Measurements from ENCODE around the gene AURKAIP1.

AURKAIP1 gene

DNA sequence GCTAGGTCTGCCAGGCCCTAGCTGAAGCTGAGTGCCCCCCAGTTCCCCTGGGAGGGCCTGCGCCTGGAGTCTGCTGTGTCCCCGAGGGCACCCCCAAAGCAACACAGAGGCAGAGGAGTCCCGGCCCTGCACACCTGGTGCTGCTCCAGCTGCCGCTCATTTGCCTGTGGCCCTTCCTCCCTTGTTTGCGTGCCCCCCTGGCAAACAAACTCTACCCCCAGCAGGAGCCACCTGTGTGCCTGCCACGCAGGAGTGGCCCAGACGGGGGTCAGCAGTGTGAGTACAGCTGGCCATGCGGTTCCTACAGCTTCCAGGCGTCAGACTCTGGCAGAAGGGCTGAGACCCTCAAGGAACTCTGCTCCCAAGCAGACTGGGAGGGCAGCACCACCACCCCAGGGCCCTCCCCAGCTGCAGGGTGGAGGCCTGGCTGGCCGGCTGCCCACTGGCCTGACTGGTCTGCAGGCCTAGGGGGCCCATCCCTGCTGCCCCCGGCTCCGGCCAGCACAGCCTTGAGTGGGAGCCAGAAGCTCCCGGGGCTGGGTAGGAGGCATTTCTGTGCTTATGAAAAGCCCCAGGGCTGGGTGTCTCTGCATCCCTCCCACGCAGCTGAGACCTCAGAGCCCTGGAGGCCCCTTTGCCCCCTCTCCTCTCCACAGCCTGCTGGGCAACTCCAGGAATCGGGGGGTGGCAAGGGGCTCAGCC lies 44.5 kb downstream of the AURKAIP1 start:
- peaks cover 7% of the 10 kb centered on the region for H3K79me2 ChIP-seq (ENCODE audit: control insufficient read depth, insufficient read depth, low read length, unreplicated experiment)
- no peak overlapping the region for H2AFZ ChIP-seq (ENCODE audit: low read length, unreplicated experiment)
- no peak overlapping the region for H3K4me3 ChIP-seq (ENCODE audit: low read depth, low read length)
- no peaks in the 10 kb centered on the region for H3K27me3 ChIP-seq (ENCODE audit: insufficient read depth, low read length)
- peaks cover 9% of the 10 kb centered on the region for H3K4me1 ChIP-seq (ENCODE audit: control insufficient read depth, insufficient read depth, low read length, unreplicated experiment)
- no peak overlapping the region for H3K27ac ChIP-seq (ENCODE audit: low read depth, low read length)
- H3K36me3 ChIP-seq (ENCODE audit: insufficient read depth, low read length) = no peaks in the 10 kb centered on the region

- no peaks in the 10 kb centered on the region for H3K36me3 ChIP-seq (ENCODE audit: insufficient read depth, low read length)
- no peak overlapping the region for H2AFZ ChIP-seq (ENCODE audit: low read length, unreplicated experiment)
- peaks cover 10% of the 10 kb centered on the region for H3K4me1 ChIP-seq (ENCODE audit: control insufficient read depth, insufficient read depth, low read length, unreplicated experiment)
- H3K4me3 ChIP-seq (ENCODE audit: low read depth, low read length) = no peak overlapping the region
- H3K79me2 ChIP-seq (ENCODE audit: control insufficient read depth, insufficient read depth, low read length, unreplicated experiment) = peaks cover 15% of the 10 kb centered on the region
- H3K27me3 ChIP-seq (ENCODE audit: insufficient read depth, low read length) = no peaks in the 10 kb centered on the region
- H3K27ac ChIP-seq (ENCODE audit: low read depth, low read length) = no peak overlapping the region
These were observed 45.5 kb downstream of the AURKAIP1 start for GRCh38 chr1:1329304-1330210.

GRCh38 chr1:1328254-1328653 lies 46.8 kb downstream of the AURKAIP1 start:
- Histone ChIP-seq H3K27ac (ENCODE audit: low read depth, low read length) (no peak overlapping the region), H3K4me3 (ENCODE audit: low read depth, low read length) (no peak overlapping the region), H3K4me1 (ENCODE audit: control insufficient read depth, insufficient read depth, low read length, unreplicated experiment) (peaks cover 13% of the 10 kb centered on the region), H2AFZ (ENCODE audit: low read length, unreplicated experiment) (no peak overlapping the region), H3K79me2 (ENCODE audit: control insufficient read depth, insufficient read depth, low read length, unreplicated experiment) (peaks cover 24% of the 10 kb centered on the region), H3K36me3 (ENCODE audit: insufficient read depth, low read length) (no peaks in the 10 kb centered on the region), H3K27me3 (ENCODE audit: insufficient read depth, low read length) (no peaks in the 10 kb centered on the region)

DNA sequence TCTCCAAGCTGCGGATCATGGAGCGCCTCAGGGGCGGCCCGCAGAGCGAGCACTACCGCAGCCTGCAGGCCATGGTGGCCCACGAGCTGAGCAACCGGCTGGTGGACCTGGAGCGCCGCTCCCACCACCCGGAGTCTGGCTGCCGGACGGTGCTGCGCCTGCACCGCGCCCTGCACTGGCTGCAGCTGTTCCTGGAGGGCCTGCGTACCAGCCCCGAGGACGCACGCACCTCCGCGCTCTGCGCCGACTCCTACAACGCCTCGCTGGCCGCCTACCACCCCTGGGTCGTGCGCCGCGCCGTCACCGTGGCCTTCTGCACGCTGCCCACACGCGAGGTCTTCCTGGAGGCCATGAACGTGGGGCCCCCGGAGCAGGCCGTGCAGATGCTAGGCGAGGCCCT lies 47.7 kb downstream of the AURKAIP1 start:
- peaks cover 31% of the 10 kb centered on the region for H3K79me2 ChIP-seq (ENCODE audit: control insufficient read depth, insufficient read depth, low read length, unreplicated experiment)
- peaks cover 19% of the 10 kb centered on the region for H3K4me1 ChIP-seq (ENCODE audit: control insufficient read depth, insufficient read depth, low read length, unreplicated experiment)
- no peak overlapping the region for H2AFZ ChIP-seq (ENCODE audit: low read length, unreplicated experiment)
- no peak overlapping the region for H3K27ac ChIP-seq (ENCODE audit: low read depth, low read length)
- no peaks in the 10 kb centered on the region for H3K36me3 ChIP-seq (ENCODE audit: insufficient read depth, low read length)
- no peak overlapping the region for H3K4me3 ChIP-seq (ENCODE audit: low read depth, low read length)
- no peaks in the 10 kb centered on the region for H3K27me3 ChIP-seq (ENCODE audit: insufficient read depth, low read length)

DNA sequence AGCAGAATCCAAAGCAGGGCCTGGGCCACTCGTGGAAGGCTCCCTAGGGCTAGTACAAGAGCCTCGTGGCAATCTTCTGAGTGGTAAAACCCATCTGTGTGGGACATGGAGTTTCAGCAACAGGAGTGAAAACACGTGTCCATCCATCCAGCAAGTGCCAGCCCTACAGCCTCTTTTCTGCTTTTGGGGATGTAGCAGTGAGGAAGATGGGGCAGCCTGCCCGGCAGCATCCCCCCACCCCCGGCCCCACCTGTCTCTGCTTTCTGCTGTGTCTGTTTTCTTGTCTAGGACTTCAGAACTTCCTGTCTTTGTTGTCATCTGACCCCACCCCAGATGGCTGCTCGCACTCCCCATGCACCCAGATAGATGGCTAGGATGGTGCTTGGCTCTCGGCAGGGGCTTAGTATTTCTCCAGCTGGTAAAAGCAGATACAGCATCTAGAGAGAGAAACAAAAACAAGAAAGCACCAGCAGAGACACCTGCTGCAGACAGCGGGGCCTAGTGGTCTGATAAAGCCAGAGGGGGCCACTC lies 48.9 kb downstream of the AURKAIP1 start:
- Histone ChIP-seq H3K27me3 (ENCODE audit: insufficient read depth, low read length) (no peaks in the 10 kb centered on the region), H3K36me3 (ENCODE audit: insufficient read depth, low read length) (no peaks in the 10 kb centered on the region), H2AFZ (ENCODE audit: low read length, unreplicated experiment) (no peak overlapping the region), H3K4me3 (ENCODE audit: low read depth, low read length) (peak overlapping the region; percentile 95), H3K27ac (ENCODE audit: low read depth, low read length) (no peak overlapping the region), H3K79me2 (ENCODE audit: control insufficient read depth, insufficient read depth, low read length, unreplicated experiment) (peaks cover 43% of the 10 kb centered on the region), H3K4me1 (ENCODE audit: control insufficient read depth, insufficient read depth, low read length, unreplicated experiment) (peaks cover 28% of the 10 kb centered on the region)

DNA sequence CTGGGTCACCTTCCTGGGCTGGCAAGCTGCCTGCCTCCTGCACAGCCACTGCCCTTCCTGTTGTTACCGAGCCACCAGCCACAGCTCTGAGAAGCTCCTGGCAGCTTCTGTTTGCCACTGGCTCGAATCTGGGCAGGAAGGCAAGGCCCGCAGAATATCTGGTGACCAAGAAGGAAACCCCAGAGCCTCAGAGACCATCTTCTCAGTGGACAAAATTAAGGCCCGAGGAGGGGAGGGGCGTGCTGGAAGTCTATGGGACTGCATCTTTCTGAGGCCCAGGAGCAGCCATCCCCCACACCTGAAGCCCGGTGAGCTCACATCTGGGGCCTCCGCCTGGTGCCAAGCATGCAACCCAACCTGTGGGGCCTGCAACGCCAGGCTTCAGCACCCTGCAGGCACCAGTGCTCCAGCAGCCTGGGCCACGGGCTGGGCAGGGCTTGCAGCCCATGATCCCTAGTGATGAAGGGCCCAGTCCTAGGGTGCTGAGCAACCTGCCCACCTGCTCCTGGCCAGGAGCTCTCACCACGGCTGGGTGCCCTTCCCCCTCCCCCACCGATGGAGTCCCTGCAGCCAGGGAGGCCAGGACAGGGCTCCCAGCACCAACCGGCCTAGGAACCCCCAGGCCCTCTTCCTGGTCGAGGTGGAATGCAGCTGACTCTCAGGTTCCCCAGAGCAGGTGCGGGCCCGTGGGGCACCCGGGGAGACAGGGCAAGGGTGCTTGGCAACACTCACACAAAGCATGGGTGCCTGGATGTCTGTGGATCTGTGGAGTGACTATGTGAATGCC lies 49.5 kb downstream of the AURKAIP1 start:
- H3K27me3 ChIP-seq (ENCODE audit: insufficient read depth, low read length) = no peaks in the 10 kb centered on the region
- H3K4me1 ChIP-seq (ENCODE audit: control insufficient read depth, insufficient read depth, low read length, unreplicated experiment) = peaks cover 32% of the 10 kb centered on the region
- peaks cover 49% of the 10 kb centered on the region for H3K79me2 ChIP-seq (ENCODE audit: control insufficient read depth, insufficient read depth, low read length, unreplicated experiment)
- no peaks in the 10 kb centered on the region for H3K36me3 ChIP-seq (ENCODE audit: insufficient read depth, low read length)
- H2AFZ ChIP-seq (ENCODE audit: low read length, unreplicated experiment) = no peak overlapping the region
- H3K4me3 ChIP-seq (ENCODE audit: low read depth, low read length) = peak overlapping the region; percentile 95
- 0 out of 2 replicates have a peak overlapping the region, but pooled peaks have one; percentile 11 for H3K27ac ChIP-seq (ENCODE audit: low read depth, low read length)

DNA sequence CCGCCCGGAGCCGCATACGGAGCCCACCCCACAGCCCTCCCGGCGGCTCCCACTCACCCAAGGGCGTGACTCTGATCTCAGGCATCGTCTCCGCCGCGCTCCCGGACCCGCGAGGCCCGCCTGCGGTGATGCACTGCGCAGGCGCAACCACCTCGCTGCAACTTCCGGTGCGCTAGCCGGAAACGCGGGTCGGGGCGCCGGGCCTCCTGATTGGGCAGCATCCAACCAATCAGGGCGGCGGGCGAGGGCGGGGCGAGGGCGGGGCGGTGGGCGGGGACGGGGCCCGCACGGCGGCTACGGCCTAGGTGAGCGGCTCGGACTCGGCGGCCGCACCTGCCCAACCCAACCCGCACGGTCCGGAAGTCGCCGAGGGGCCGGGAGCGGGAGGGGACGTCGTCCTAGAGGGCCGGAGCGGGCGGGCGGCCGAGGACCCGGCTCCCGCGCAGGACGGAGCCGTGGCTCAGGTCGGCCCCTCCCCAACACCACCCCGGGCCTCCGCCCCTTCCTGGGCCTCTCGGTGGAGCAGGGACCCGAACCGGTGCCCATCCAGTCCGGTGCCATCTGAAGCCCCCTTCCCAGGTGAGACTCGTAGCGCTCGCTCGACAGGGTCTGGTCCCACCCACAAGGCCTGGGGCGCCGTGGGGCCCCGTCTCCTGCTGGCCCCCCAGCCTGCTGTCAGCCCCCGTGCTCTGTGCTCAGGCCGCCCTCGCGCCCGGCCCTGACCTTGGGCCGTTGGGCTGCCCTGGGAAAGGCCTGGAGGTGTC lies 50.3 kb downstream of the AURKAIP1 start, which contains the start of the genes CPTP and INTS11:
Gene CPTP, plus strand, starts transcription at position 279 of the 764 bp plus-strand sequence. CDS start 2,109 bp downstream, outside the sequence.
Gene INTS11, minus strand, starts transcription at position 137 of the 764 bp plus-strand sequence. Its CDS starts 52 bp downstream, at position 85.
- Histone ChIP-seq H2AFZ (ENCODE audit: low read length, unreplicated experiment) (peak within 1 kb of the TSS; percentile 68), H3K4me3 (ENCODE audit: low read depth, low read length) (peak within 1 kb of the TSS; percentile 95), H3K27me3 (ENCODE audit: insufficient read depth, low read length) (no peaks in the 10 kb centered on the region), H3K36me3 (ENCODE audit: insufficient read depth, low read length) (no peaks in the 10 kb centered on the region), H3K27ac (ENCODE audit: low read depth, low read length) (peak within 1 kb of the TSS; percentile 66; the same call in 1 of the 2 replicates), H3K79me2 (ENCODE audit: control insufficient read depth, insufficient read depth, low read length, unreplicated experiment) (peaks cover 57% of the 10 kb centered on the region), H3K4me1 (ENCODE audit: control insufficient read depth, insufficient read depth, low read length, unreplicated experiment) (peaks cover 32% of the 10 kb centered on the region)

GRCh38 chr1:1324084-1324523 lies 50.9 kb downstream of the AURKAIP1 start:
- Histone ChIP-seq H3K4me1 (ENCODE audit: control insufficient read depth, insufficient read depth, low read length, unreplicated experiment) (peaks cover 32% of the 10 kb centered on the region), H3K27ac (ENCODE audit: low read depth, low read length) (peak overlapping the region; percentile 66; the same call in 1 of the 2 replicates), H3K79me2 (ENCODE audit: control insufficient read depth, insufficient read depth, low read length, unreplicated experiment) (peaks cover 63% of the 10 kb centered on the region), H2AFZ (ENCODE audit: low read length, unreplicated experiment) (peak overlapping the region; percentile 68), H3K4me3 (ENCODE audit: low read depth, low read length) (peak overlapping the region; percentile 95), H3K27me3 (ENCODE audit: insufficient read depth, low read length) (no peaks in the 10 kb centered on the region), H3K36me3 (ENCODE audit: insufficient read depth, low read length) (no peaks in the 10 kb centered on the region)

Data from ACC112 (cell line).